SH-SY5Y (cell line): ENCODE measurements around the gene OSBPL1A.

Experiments used
- GATA2 ChIP-seq: IDR thresholded peaks from 2 replicates; pipeline ENCODE4 v1.6.1; 2011; ENCODE audit warnings: mild to moderate bottlenecking, low read depth, low read length
- GATA3 ChIP-seq: IDR thresholded peaks from 2 replicates; pipeline ENCODE4 v1.6.1; 2011; ENCODE audit warnings: low read depth, mild to moderate bottlenecking, low read length, moderate library complexity

GRCh38 chr18:24426398-24427294, 29.0 kb upstream of the OSBPL1A start, which contains the start of gene IMPACT:
- TF ChIP-seq GATA2: no peak
- TF ChIP-seq GATA3: no peak
